ENCODE results near the gene C12orf60.

The C12orf60 gene

DNA sequence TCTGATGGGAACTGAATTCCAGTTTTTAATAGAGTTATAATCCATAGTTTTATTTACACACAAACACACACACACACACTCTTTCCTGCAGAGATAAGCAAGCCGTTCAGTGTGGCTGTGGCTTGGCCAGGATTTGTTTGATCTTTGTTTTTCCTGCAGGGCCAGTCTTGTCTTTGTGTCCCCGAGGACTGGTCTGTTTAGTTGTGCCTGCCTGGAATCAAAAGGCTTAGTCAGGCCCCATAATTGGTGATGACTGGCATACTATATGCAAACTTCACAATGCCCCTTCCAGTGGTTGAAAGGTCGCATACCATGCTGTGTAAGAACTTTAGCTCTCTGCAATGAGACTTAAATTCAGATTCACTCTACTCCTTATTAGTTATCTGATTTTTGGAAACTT is 26.2 kb upstream of the C12orf60 start:
- DNase-seq = no peak

DNA sequence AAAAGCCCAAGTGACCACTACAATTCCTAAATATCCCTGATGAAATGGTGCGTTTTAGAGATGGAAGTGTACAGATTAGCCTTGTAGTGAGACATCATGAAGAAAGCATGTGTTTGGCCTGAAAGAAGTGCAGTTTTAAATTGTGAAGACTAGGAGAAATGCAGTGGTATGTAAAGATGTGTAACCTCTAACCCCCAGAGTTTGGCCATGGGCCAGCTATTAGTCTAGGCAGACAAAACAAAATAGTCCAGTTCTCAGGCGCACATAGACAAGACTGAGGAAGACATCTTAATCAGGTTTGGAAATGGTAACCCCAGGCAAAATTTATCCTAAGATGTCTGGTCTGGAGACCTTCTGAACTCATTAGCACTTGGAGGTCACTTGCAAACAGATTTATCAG is 23.6 kb upstream of the C12orf60 start:
- no peak for DNase-seq

DNA sequence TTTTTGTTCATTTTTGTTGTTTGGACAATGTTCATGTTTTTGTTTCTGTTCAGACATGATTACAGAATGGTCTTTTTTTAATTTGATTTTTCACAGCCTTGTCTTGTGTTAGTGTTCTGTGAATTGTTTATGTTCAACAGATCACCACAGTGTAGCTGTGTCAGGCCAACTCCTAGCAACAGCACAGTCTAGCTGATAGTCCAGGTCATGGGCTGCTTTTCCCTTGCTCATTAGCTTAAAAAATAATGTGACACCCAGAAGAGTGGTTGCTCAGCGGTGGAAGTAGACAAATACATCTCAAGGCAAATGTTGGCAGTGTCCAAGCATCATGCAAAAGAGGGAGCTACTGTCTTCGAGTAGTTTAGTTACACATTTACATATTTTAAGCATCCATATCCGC is 22.6 kb upstream of the C12orf60 start:
- DNase-seq = no peak

DNA sequence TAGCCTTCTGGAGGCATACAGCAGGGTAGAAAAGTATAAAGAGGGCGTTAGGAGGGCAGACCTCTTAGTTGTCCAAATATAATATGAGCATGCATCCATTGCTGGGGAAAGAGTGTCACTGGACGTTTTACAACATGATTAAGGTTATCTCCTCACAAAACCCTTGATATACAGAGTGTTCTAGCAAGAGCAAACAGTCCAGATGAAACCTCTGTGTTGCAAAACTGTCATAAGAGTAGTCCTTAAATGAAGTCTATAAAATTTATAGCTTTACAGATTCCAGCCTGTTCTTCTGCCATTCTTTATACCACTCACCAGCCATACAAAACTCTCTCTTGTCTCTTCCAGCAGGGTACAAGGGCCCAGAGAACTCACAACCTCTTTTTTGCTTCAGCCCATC is 21.9 kb upstream of the C12orf60 start:
- no peak for DNase-seq

DNA sequence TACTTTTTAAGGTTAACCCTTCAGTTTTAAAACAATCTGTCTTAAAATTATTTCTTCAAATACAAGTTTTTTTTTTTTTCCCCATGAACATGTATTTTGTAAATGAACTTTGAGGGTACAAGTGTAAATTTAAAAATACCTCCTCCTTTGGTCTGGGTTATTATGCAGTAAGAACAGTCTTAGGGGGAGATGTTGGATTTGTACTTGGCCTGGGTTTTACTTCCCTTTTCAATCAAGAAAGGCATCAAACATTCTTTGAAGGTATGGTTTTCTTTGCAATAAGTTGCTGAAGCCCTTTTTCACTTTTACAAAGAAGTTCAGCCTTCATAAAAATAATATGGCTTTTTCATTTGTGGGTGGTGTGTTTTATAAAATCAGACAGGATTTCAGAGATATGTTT is 20.7 kb upstream of the C12orf60 start:
- no peak for DNase-seq

DNA sequence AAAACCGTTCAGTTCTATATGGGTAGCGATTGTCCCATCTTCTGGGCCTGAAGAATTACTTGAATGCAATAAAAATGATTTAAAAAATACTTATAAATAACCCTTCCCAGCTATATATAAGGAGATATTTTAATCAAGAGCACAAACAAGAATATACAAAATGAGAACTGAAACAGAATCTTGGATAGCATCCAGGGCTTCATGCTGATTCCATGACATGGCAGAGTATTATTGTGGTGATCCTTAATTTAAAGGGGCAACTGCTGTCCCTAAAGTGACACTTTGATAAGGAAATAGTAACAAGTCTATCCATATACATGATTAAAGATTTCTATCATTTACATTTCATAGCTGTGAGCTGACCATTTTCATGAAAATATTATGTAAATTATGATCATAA is 19.0 kb upstream of the C12orf60 start:
- no peak for DNase-seq

DNA sequence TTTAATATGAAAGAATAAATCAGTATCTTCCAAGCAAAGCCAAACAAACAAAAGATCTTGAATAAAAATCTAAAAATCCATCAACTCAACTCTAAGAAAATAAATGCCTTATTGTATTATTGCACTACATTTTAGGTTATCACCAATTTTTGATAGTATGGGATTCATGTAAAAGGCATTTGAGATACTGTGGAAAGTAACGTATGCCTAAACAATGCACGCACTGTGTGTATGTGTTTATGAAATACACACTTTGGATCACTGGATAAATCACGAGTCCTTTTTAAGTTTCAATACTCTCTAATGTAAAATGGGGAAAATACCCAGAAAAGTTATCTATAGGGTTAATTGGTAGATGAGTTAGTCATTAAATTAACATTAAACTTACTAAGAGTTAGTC is 17.9 kb upstream of the C12orf60 start:
- DNase-seq = no peak

DNA sequence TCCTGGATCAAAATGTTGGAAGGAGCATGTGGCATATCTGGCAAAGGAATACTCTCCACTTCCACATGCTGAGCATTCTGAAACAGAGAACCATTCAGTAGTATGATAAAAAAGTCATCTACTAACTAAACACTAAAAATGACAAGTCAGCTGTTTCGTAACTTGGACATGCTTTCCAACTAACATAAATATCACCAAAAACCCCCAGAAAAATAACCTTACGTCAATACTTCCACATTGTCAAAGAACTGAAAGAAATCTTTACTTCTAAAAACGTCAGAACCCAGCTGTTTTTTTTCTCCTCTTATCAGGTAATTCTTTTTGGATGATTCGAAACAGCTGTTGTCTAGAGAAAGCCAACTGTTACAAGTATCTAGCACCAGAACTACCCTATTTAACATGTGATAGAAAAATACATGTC is 8.4 kb upstream of the C12orf60 start:
- DNase-seq = no peak

DNA sequence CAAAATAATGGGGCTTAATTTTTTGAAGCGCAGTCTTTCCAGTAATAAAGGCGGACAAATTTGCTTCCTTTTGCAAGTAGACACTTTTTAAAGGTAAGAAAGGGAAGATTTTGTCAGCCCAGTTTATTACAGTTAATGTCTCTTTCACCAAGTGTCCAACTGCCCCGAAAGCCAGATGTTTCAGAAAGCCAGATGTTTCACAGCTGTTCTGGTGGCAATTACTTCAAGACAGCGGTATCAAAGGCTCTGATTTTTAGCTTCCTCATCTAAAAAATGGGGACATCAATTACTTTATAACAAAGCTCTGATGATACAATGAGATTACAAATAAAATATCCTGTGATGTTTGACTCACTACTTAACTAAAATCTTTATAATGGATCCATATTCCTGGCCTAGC is 1.2 kb upstream of the C12orf60 start:
- no peak for DNase-seq

DNA sequence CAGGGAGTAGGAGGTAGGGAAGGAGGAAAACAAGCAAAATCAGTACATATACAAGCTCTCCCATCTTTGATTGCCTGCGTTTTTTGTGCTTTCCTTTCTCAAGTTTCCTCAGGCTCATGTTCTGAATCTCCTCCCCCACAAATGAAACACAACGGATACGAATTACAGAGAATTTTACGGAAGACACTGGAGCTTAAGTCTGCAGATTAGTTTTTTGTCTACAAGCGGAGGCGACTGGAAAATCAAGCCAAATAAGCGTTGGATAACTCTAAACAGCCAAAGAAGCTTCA is 804 bp upstream of the C12orf60 start:
- no peak for DNase-seq

DNA sequence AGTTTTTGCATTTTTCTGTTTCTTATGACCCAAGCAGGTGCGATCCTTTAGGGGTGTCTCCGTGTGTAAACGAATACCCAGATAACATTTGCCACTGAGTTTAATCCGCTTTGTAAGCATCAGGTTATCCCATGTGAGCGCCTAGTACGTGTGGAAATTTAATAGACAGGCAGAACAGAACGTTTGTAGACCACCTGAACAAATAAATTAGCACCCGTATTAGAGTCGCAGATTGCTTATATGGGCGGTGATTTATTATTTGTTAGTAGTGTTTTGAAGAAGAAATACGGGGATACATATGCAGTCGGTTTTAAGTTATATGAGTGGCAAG is 325 bp downstream of the C12orf60 start:
- DNase-seq = no peak

DNA sequence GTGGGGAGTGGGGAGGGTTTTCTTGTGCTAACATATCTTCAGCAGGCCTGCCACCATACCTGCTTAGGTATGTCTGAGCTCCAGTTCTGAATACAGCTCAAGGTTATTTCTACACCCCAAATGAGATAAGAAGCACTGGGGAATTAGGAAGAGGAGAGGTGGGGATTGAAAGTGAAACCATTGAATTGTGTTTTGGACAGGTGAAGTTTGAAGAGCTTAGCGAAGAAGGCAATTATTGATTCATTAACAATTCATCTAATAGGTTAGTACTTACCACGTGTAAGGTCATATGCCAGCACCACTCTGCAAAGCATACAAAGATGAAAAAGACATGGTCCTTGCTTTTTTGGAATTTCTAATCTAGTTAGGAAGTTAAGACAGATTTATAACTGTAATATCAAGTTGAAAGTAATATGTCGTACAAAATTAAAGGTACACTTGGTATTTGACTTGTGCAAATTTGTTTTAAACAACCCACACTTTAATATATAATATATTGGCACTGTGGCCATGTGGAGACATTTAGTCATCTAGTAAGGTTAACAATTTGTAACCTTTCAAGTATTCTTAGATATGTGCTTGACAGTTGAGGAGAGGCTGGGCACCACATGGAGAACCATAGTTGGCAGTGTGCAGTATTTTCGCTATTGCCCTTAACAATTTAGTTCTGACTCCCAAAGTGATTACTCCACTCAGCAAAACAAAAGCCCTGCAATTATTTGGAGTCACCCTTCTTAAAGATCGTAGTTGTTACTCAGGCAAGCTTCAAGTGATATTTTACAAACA is 6.9 kb downstream of the C12orf60 start:
- no peak for DNase-seq

DNA sequence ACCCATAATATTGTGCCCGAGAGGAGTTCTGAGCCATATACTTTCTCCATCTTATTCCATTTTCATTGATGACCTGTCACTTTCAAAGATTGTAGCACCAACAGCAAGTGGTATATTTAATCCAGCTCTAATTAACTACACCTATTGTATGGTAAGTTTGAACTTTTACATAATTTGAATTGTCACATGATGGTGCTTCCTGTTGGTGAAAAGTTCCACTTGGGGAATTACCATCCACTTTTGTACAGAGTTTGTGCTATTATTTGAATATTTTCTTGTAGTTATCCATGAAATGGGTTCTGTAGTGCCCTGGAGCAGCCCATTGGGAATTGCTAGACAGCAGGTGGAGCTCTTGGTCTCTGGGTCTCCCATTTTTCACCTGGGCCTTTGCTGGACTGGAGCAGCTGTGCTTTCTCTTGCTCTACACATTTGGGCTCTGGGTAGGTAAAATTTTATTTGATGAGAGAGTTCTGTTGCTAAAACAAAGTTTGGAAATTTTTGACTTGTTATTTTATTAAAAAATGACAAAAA is 7.5 kb downstream of the C12orf60 start:
- DNase-seq = no peak

DNA sequence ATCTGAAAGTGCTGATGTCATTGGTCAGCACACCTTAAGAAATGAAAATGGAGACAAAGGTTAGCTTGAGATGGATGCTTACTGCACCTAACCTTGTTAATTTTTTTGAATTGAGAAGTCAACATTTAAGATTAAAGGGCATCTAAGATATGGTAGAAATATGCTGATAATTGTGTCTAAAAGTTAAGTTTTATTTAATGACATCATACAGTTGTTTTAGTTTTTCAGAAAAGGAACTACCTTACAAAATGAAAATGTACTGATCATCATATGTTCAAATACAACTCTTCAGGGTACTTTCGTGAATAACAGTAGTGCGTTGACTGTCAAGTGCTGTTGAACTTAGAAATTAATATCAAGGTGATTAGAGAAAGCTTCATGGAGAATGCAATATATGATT is 8.0 kb downstream of the C12orf60 start:
- DNase-seq = no peak

DNA sequence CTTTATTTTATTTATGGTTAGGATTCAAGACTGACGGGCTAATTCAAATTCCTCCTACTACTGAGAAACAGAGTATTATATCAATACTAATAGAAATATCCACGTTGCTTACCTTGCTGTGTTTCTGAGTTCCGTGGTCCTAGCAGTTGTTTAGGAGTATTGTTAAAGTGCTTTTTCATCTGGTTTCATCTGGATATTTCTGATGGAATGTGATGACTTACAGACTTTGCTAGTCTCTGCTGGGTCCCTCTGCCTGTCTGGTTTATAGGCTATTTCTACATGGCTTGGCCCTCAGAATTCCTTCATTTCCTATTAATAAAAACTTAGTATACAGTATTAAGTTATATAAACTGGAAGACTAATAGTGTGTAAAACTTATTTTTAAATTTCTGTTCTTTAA is 10.5 kb downstream of the C12orf60 start, which contains the start of gene SMCO3:
SMCO3 (minus strand) TSS at position 169 of the 400 bp plus-strand sequence. CDS start 7,502 bp downstream, outside the sequence.
- DNase-seq = no peak

DNA sequence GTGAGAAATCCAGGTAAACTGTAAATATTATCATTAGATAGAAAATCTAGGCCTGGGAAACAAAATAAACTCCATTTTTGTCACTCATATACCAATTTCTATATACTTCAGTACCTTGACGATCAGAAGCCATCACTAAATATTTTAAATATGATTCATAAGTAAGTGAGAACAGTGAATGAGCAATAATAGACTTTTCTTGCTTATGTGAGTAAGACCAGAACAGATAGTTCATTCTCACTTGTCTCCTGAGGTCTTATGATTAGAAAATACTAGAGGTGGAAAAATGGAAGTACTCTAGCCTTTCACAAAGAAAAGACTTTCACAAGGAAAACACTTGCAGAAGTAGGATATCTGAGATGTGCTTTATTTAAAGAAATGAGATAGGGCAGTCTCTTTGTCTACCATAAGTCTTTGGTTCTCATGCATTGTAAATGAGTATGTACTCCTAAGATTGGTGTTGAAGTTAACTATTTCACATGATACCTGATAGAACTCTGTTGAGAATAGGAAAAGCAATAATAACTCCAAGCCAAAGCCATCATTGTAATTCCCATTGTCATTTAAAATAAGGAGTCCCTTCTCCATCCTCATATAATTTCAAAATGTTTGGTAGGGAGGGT is 20.7 kb downstream of the C12orf60 start:
- DNase-seq = no peak

DNA sequence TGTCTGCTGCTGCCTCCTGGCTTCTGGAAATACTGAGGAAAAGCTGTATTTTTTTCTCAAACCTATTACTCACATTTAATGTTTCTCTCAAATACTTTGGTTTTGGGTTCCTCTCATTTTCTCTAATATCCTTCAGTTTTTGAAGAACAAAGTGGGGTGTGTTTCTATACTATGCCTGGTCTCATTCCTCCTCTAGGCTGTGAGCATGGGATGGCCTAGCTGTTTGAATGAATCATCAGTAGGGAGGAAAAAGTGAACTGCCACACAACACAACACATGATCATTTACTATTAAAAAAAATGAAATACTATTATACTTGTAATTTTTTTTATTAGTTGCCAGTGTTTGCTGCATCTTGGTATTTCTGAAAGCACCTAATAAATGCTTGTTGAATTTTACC is 21.8 kb downstream of the C12orf60 start:
- no peak for DNase-seq

DNA sequence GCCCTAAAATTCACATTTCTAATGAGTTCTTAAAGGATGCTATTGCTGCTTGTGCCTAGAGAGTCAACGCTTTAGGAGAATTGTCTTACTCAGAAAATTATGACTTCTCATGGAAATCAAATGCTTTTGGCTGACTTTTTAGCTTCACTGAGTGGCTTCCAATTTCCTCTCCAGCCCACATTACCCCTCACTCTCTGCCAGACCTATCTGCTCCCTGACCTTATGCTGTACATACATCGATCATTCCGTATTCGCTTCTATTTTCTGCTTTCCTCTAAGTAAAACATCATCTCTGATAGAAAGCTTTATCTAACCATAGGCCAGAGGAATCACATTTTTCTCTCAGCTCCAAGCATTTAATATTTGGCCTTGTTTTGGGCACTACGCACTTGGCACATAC is 23.0 kb downstream of the C12orf60 start:
- DNase-seq = no peak

DNA sequence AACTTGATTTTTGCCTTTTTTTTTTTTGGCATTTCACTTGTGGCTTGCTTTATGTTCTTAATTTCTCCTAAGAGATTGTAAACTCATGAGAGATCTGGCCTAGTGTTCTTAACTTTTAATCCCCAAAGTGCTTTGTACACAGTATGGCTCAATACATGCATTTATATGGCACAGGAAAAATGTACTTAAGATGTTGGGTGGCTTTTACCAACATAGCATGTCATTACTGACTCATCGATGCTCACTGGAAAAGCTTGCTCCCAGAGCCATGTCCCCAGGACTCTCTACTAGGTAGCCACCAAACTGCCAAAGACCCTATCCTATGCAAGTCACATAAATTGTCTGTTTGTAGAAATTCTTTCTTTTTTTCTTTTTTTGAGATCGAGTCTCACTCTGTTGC is 23.6 kb downstream of the C12orf60 start:
- no peak for DNase-seq

DNA sequence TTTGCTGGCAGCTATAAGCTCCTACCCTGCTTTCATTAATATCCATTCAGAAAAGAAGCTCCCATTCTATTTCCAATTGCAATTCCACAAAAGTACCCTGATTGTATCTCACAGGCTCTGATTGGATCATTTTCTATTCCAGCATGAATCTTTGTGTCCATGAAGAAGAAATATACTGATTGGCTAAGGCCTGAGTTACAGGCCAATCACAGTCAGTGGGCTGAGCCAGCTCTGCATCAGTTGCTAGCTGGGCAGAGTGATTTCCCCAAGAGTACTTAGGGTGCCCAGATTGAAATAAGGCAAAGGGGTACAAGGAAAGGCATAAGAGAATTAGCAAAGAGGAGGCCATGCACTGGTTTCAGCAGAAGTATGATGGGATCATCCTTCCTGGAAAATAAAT is 25.4 kb downstream of the C12orf60 start:
- no peak for DNase-seq

DNA sequence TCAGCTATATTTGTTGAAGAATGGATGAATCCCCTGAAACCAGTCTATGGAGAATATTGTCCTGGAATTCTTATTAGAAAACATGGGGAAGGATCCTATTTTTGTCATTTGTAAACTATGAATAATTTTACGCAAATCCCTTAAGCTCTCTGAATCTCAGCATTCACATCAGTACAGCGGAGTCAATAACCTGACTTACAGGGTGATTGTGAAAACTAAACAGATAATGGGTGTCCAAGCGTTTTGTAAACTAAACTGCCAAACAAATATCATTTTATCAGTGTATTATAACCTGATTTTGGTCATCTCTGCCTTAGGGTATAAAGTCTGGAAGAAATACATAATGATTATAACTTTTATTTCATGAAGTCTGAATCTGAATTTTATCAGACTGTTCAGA is 29.9 kb downstream of the C12orf60 start:
- no peak for DNase-seq

DNA sequence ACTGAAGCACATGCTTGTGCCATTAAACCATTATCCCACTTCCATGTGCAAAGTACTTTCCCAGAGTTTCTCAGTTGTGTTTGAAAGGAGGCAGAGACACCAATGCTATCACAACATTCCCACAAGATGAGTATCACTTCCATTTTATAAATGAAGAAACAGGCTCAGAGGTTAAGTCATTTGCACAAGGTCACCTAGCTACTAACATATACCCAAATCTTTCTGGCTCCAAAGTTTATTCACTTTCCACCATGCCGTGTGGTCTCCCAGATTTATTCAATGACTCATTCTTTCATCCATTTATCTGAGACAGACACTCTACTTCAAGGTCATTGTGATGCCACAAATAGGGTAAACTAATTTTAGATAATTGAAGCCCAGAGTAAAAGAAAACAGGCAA is 30.5 kb downstream of the C12orf60 start:
- DNase-seq = no peak

DNA sequence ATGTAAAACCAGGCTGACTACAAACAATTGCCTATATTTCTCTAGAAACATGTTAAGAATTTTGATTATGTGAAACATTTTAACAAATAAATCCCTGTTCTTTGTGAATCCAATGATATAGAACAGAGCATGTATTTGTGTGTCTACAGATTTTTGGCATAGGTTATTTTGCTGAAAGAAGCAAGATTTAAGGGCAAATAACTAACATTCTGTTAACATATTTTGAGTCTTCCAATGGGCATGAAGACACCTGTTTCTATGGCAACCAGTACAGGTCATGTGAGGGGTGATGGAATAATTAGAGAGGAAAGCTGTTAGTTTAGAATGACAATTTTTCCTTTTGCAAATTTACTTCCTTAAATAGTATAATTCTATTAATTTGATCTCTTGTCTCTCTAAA is 31.0 kb downstream of the C12orf60 start:
- DNase-seq = no peak

DNA sequence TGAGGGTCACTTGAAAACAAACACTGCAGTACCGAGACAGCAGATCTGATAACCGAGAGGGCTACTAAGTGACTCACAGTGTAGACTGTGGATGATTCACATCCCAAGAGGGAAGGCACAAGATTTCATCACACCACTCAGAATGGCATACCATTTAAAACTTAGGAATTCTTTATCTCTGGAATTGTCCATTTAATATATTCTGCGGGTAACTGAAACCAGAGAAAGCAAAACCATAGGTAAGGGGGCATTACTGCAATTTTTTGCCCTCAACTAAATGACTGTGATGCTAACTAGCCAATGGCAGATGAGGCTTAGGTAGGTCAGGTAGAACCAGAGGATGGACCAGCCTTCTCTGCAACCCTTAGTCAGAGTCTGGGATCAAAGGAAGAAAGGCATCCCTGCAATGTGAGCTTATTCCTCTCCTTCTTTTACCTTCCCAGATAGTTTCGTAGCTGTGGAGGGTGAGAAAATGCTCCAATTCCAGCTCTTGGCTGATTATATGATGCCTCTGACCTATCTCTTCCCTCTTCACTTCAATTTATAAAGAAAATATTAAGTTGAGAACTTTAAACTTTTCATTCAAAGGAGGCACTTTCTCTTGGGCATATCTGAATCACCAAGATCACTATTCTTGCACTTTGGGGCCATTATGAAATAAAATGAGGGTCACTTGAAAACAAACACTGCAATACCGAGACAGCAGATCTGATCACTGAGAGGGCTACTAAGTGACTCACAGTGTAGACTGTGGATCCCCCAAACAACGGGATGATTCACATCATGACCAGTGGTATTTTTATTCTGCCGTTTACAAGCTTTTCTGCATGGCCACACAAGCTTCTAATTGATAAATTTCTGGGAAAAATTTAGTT is 33.1 kb downstream of the C12orf60 start:
- no peak for DNase-seq

Data from T-helper 9 cell (primary cell).